HFF-Myc (cell line): ENCODE measurements around the gene GPS2.

Source experiments
- DNase-seq: peaks from one replicate; pipeline ENCODE4 v3.0.0-alpha.2; 2011; ENCODE audit warnings: low read depth; ENCODE audit errors: extremely low read depth
- H3K4me3 ChIP-seq: replicated peaks from 2 replicates; pipeline ENCODE4 v1.5.1; 2011; ENCODE audit warnings: low read depth, mild to moderate bottlenecking, control low read depth, low read length
- TF ChIP-seq, protein P1 (sequence below): IDR thresholded peaks from 2 replicates; pipeline ENCODE4 v1.5.1; 2012; ENCODE audit warnings: mild to moderate bottlenecking, low read depth, low read length, control low read depth; ENCODE audit errors: missing control alignments

Gene GPS2

DNA sequence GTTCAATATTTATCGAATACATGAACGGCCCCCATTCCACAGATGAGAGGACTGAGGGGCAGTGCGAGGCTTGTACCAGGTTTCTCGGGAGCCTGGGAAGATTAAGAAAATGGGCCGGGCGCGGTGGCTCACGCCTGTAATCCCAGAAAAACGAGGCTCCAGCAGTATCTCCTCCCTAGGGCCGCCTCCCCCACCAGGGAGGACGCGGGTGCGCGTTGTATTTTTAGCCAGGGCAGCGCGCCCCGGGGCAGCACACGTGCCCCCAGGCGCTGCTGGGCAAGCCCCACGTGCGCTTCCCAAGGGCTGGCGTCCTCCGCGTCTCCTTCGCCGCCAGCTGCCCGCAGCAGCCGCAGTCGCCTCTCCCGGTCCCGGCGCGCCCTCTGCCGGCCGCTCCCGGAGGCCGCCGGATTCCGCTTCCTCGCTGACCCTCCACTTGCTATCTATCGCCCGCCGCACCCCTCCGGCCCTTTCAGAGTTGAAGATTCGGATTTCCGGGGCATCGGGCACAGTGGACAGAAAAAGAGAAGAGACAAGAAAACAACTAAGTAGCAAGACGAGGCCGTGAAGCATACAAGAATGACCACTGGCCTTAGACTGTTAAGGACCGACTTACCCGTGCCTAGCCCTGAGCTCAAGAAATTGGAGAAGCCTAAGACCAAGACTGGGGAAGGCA lies 18.8 kb downstream of the GPS2 start:
- no peak for DNase-seq
- TF ChIP-seq, protein P1, sequence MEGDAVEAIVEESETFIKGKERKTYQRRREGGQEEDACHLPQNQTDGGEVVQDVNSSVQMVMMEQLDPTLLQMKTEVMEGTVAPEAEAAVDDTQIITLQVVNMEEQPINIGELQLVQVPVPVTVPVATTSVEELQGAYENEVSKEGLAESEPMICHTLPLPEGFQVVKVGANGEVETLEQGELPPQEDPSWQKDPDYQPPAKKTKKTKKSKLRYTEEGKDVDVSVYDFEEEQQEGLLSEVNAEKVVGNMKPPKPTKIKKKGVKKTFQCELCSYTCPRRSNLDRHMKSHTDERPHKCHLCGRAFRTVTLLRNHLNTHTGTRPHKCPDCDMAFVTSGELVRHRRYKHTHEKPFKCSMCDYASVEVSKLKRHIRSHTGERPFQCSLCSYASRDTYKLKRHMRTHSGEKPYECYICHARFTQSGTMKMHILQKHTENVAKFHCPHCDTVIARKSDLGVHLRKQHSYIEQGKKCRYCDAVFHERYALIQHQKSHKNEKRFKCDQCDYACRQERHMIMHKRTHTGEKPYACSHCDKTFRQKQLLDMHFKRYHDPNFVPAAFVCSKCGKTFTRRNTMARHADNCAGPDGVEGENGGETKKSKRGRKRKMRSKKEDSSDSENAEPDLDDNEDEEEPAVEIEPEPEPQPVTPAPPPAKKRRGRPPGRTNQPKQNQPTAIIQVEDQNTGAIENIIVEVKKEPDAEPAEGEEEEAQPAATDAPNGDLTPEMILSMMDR: peak; percentile 94
- no peak overlapping the region for H3K4me3 ChIP-seq

DNA sequence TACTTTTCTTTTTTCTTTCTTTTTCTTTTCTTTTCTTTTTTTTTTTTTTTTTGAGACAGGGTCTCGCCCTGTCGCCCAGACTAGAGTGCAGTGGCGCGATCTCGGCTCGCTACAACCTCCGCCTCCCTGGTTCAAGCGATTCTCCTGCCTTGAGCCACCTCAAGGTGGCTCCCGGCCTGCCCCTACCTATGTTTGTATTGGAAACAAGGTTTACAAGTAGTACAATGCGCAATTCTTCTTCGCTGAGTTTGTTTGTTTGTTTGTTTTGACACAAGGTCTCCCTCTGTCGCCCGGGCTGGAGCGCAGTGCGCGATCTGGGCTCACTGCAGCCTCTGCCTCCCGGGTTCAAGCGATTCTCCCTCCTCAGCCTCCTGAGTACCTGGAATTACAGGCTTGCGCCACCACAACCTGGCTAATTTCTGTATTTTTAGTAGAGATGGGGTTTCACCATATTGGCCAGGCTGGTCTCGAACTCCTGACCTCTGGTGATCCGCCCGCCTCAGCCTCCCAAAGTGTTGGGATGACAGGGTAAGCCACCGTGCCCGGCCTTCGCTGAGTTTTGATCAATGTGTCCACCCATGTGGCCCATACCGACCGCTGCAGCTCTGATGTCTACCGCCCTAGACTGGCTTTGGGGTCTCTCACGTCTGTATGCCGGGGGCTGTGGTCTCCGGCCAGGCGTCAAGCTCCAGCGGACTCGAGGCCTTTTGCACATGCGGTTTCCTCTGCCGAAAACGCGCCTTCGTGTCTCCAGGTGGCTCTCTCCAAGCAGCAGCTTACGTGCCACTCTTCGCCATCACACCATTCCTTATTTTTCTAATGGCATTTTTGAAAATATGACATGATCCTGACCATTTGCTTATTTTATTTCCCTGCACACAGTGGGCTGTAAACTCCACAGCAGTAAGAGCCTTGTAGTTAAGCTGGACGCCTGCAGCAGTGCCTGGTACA lies 19.7 kb downstream of the GPS2 start:
- TF ChIP-seq, protein P1: no peak
- no peak overlapping the region for H3K4me3 ChIP-seq
- DNase-seq: no peak

DNA sequence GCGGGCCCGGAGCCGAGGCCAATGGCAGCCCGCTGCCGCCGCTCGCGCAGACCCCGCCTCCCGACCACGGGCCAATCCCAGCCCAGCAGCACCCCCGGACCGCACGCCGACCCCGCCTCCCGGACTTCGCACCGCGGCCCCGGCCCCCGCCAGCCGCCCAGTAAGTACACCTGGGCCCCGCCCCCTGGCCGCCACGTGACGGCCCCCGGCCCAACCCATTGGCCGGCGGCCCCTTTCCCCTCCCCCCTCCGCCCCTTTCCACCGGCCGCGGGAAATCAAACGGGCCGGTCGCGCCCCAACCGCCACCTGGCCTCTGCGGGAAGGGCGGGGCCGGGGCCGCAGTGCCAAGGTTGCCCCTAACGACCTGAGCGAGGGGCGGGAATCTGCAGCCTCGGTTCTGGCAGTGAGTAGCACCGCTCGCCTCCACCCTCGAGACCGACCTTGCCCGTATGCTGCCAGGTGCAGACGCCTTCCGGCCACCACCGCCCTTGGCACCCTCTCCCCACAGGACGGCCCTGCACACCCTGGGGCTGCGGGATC lies 20.5 kb downstream of the GPS2 start, which contains the start of gene YBX2:
YBX2 (minus strand) TSS at position 26 of the 540 bp plus-strand sequence. CDS start 139 bp downstream, outside the sequence.
- no peak for DNase-seq
- no peak within 1 kb of the TSS for H3K4me3 ChIP-seq

DNA sequence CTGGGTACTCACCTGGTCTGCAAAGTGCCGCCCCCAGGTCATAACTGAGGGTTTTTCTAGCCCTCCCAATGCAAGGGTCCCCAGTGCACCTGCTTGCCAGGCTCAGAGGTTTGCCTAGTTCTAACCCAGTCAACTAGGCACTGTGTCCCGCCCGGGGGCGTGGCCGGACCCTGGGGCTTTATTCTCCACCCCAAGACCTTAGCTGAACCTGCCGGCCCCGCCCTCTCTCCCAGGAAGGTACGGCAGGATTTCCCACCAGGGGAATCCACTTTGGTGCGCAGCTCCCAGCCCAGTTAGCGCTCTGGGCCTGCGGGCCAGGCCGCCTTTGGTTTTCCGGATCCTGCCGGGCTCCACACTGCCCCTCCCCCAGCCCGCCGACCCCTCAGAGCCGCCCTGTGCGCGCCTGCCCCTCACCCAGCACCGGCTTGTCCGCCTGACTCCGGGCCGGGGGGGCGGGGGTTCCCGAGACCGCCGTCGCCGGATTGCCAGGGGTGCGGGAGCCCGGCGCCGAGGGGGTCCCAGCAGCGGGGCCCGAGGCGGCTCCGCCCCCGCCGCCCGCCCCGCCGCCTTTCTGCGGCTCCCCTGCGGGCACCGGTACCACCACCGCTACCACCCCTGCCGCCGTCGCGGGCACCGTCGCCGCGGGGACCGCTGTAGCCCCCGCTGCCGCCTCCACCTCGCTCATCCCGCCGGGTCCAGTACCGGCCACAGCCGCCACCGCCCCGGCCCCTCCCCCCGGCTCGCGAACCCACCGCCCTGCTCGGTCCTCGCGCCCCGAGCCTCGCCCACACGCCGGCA lies 21.1 kb downstream of the GPS2 start:
- TF ChIP-seq, protein P1: no peak
- DNase-seq: no peak
- H3K4me3 ChIP-seq: no peak overlapping the region

More for the DNA sequence above, 20.5 kb downstream of the GPS2 start, which contains the start of gene YBX2:
- TF ChIP-seq, protein P1: no peak

DNA sequence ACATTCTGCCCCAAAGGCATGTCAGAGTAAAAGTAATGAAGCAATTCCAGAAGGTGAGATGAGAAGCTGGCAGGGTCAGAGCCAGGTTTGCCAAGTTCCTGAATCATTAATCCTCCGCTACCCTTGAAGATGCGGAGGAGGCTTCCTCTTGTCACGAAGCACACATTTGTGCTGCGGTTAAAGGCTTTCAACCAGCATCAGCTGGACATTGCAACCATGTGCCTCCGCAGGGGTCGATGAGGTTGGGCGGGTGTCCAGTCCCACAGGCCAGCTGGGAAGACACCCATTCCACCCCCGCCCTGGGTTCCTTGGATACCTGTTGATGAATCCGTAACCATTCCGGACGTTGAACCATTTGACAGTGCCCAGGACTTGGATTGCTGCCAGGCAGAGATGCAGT lies 22.0 kb downstream of the GPS2 start:
- H3K4me3 ChIP-seq: no peak overlapping the region
- DNase-seq: no peak
- TF ChIP-seq, protein P1: no peak

DNA sequence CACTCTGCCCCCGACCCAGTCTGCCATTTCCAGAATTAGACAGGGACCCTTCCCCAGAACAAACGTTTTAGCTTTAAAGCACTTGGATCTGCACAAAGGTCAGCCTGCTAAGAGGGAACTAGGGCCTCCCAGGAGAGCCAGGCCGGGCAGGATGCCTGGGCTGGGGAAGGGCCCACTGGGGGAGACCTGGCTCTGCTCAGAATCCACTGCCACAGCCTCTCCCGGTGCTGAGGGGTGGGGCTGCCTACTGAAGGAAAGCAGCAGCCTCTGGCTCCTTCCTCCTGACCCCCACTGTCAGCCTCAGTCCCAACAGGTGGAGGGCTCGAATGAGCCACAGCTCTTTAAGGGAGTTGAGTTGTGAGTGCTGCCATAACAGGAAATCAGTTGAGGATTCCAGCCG lies 22.4 kb downstream of the GPS2 start:
- TF ChIP-seq, protein P1: no peak
- DNase-seq: no peak
- no peak overlapping the region for H3K4me3 ChIP-seq
